Kidney capillary endothelial cell (primary cell): ENCODE measurements around the gene PNPLA6.
"Not testable (repeated sequence)": the region's sequence is repeated elsewhere in the genome, so short reads cannot be mapped to it uniquely, and the experiment has no call there.

ENCODE experiments used
- DNase-seq: peaks from one replicate; pipeline ENCODE4 v3.0.0-alpha.2; 2018; ENCODE audit warnings: low spot score

PNPLA6 gene

GRCh38 chr19:7533925-7534480, 1.5 kb upstream of the PNPLA6 start:
- peak; percentile 62 for DNase-seq

DNA sequence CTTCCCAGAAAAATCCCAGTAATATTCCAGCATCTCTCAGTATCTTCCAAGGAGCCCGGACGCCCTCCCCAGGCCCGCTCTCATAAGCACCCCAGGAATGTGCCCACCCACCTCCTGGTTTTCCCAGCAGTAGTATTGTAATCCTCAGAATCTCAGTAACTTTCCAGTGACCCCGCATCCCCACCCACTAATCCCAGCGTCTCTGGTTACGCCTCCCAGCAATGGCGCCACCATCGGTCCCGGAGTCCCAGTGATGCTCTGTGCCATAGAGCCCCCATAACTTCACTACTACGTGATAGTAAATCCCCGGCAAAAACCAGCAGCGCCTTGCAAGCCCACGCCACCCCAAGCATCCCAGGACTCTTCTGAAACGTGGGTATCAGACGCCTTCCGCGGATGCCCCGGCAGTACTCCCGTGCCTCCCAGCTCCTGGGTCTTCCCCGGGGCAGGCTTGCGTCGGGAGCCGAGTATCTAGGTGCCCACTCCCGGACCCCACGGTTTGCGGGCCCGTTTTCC, 928 bp upstream of the PNPLA6 start:
- peak; percentile 52 for DNase-seq

DNA sequence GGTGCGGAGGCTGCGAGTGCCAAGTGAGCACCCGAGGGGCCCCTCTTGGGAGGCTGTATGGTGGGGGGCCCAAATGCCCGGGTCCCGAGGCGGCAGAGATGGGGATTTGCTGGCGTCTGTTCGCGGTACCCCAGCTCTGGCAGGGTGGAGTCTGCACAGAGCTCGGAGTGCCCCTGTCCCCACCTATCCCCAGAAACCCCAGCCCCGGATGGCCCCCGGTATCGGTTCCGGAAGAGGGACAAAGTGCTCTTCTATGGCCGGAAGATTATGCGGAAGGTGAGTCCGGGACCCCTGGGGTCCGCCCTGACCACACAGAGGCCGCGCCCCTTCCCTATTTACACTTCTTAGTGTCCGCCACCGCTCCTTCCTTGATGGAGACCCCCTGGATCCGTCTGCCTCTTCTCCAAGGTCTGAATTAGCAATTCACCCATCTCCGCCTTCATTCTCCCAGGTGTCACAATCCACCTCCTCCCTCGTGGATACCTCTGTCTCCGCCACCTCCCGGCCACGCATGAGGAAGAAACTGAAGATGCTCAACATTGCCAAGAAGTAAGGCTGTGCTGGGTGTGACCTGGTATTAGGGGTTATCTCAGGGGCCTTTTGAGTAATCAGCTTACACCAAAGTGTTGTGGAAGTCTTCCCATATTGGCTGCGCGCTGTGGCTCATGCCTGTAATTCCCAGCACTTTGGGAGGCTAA, 630 bp downstream of the PNPLA6 start:
- no peak for DNase-seq

DNA sequence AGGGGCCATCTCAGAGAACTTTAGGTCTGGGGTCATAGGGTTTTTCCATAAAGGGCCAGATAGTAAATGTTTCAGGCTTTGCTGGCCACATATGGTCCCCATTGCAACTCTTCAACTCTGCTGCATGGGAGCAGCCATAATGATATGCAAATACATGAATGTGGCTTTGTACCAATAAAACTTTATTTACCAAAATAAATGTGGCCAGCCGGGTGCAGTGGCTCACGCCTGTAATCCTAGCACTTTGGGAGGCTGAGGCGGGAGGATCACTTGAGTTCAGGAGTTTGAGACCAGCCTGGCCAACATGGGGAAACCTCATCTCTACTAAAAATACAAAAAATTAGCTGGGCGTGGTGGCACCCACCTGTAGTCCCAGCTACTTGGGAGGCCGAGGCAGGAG, 3.5 kb downstream of the PNPLA6 start:
- DNase-seq: not testable (repeated sequence)

DNA sequence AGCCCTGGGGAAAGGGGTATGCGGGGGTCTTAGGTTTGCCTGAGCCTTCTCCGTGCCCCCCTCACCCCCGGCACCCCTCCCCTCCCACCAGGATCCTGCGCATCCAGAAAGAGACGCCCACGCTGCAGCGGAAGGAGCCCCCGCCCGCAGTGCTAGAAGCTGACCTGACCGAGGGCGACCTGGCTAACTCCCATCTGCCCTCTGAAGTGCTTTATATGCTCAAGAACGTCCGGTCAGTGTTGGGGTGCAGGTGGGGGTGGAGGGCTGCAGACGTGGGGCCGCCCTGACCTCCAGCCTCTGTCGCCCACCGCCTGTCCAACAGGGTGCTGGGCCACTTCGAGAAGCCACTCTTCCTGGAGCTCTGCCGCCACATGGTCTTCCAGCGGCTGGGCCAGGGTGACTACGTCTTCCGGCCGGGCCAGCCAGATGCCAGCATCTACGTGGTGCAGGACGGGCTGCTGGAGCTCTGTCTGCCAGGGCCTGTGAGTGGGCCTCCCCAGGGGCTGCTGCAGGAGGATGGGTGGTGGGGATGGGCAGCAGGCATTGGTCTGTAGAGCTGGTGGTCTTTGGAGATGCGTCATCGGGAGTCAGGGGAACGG, 4.4 kb downstream of the PNPLA6 start:
- no peak for DNase-seq

DNA sequence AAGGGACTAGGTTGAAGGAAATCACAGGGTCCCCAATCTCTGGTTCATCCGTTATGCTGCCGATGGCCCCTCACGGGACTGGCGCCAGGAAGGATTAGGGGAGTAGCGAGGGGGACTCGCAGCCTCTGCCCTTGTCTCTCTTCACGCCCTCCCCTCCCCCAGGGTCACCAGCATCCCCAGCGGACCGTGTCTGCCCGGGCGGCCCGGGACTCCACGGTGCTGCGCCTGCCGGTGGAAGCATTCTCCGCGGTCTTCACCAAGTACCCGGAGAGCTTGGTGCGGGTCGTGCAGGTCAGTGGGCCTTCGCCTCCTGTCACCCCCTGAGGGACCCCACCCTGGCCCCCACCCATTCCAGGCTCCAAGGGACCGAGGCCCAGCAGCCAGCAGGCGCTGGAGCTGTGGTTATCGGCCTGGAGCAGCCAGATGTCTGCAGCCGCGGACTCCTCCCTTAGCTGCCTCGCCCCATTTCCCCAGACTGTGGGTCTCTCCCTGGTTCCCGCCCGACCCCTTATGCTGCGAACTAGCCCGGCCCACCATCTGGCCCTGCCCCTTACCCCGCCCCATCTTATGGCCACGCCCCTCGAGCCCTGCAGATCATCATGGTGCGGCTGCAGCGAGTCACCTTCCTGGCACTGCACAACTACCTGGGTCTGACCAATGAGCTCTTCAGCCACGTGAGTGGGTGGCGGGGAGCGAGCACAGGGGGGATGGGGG, 5.4 kb downstream of the PNPLA6 start:
- no peak for DNase-seq

DNA sequence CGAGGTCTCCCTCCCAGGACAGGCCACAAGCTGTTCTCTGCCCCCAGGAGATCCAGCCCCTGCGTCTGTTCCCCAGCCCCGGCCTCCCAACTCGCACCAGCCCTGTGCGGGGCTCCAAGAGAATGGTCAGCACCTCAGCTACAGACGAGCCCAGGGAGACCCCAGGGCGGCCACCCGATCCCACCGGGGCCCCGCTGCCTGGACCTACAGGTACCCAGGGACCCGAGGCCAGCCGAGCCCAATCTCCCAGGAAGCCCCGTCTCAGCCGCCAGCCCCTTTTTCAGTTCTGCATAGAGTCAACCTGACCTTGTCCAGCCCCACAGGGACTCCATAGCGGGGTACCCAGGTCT, 5.9 kb downstream of the PNPLA6 start:
- no peak for DNase-seq

DNA sequence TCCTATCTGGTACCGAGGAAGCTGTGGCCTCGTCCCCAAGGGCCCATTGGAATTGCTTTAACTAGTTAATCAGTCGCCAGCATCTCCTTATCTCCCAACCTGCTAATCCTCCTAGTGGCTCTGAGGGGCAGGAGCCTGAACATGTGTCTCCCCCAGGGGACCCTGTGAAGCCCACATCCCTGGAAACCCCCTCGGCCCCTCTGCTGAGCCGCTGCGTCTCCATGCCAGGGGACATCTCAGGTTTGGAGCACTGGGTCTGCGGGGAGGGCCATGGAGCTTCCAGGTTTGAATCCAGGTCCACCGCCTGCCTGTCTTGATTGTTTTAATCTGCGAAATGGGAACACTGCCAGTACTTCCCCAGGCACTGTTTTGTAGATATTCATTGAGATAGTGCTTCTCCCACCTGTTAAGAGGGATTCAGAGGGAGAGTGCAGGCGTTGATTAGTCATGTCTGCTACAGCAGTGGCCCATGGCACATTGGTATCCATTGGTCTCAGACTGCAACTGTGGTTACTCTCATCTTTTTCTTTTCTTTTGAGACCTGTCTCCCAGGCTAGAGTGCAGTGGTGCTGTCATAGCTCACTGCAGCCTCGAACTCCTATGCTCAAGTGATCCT, 6.4 kb downstream of the PNPLA6 start:
- DNase-seq: no peak

- no peak for DNase-seq
Measured at GRCh38 chr19:7542556-7543348, 7.2 kb downstream of the PNPLA6 start.

DNA sequence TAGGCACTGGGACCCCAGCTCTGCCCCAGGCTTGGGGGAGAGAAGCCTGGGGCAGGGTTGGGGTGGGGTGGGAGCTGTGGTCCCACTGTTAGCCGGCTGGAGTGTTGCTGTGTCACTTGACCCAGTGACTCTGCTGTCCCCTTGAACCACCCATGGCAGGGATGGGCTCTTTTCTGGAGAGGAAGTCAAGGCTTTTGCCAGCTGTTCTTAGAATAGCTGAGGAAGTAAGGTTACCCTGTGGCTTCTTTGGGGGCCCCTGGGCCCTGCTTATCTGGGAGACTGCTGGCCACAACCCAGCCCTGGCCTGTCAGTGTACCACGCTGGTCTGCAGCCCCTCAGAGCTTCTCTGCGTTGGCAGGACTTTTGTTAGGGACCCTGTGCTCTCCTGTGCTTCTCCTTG, 9.1 kb downstream of the PNPLA6 start:
- DNase-seq: no peak

DNA sequence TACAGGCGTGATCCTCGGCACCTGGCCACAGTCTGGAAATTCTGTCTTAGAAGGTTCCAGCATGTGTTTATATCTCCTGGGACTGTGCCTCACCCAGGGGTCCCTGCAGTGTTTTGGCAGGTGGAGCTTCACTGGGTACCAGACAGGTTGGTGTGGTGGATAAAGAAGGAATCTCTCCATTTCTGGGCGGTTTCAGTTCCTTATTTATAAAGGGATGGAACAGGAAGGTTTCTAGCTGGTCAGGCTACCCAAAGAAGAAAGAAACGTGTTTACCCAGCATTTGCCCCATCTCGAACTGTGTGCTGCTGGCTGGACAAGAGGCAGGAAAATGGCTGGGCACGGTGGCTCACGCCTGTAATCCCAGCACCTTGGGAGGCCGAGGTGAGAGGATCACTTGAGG, 9.8 kb downstream of the PNPLA6 start:
- DNase-seq: no peak

DNA sequence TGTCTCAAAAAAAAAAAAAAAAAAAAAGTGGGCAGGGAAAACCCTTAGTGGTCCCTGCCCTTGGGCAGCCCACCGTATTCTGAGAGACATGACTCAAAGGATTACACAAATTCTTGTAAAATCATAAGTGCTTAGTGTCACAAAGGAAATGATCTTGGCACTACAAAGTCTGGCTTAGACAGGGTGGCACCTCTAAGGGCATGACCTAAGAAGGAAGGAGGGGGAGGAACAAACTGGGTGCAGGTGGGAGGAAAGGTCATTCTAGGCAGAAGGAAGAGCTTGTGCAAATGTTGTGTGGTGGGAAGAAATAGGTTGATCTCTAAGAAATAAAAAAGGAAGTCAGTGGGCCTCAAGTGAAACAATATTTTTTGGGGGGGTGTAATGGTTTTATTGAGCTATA, 10.4 kb downstream of the PNPLA6 start:
- peak; percentile 14 for DNase-seq

DNA sequence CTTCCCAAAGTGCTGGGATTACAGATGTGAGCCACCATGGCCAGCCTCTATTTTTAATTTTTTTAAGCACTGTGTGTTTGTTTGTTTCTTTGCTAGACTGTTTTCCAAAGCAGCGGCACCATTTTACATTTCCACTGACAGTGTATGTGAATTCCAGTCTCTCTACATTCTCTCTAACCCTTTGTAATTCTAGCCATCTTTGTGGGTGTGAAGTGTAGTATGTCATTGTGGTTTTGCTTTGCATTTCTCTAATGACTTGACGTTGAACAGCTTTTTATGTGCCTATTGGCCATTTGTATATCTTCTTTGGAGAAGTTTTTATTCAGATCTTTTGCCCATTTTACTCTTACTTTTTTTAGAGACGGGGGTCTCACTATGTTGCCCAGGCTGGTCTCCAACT, 11.6 kb downstream of the PNPLA6 start:
- no peak for DNase-seq

- DNase-seq: no peak
Measured at GRCh38 chr19:7549429-7550148, 14.1 kb downstream of the PNPLA6 start.

- DNase-seq: no peak
Measured at GRCh38 chr19:7550169-7550770, 14.8 kb downstream of the PNPLA6 start.

- no peak for DNase-seq
Measured at GRCh38 chr19:7550987-7551761, 15.7 kb downstream of the PNPLA6 start.

GRCh38 chr19:7552781-7553180, 17.3 kb downstream of the PNPLA6 start:
- no peak for DNase-seq

- DNase-seq: no peak
Measured at GRCh38 chr19:7554565-7554964, 19.0 kb downstream of the PNPLA6 start.

DNA sequence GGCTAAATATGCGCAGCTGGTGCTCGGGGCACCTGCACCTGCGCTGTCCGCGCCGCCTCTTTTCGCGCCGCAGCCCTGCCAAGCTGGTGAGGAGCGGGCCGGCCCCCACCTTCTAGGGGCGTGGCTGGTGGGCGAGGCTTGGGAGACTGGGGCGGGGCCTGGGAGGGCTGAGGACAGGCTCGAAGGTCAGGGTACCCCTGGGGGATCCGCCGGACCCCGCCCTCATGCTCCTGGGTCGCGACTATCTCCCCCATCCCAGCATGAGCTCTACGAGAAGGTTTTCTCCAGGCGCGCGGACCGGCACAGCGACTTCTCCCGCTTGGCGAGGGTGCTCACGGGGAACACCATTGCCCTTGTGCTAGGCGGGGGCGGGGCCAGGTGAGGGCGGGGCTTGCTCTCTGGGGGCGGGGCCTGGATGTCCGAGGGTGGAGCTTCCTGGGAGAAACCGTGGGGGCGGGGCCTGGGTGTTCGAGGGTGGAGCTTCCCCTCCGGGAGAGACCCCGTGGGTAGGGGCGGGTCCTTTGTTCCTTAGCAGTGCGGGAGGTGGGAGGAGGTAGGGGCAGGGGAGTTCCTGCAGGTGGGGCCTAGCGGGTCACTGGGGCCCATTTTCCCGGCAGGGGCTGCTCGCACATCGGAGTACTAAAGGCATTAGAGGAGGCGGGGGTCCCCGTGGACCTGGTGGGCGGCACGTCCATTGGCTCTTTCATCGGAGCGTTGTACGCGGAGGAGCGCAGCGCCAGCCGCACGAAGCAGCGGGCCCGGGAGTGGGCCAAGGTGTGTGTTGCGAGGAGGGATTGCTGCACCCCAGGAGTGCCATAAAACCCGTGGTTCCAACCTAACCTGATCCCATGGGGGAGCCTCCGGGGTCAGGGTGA, 19.7 kb downstream of the PNPLA6 start:
- DNase-seq: no peak
